Caco-2 (cell line): ENCODE data around the gene MOB3B. TPM values are rescaled to one million over a fixed set of nuclear protein-coding genes. Genes with fewer than 3 reads are reported as not detected.

Experiments used
- BruUV-seq: library from RNA; stranded (reverse); fragments of 400-500 nt; replicated peaks from 2 replicates; lab custom pipeline; 2021; lab: Mats Ljungman, UMichigan
- CTCF ChIA-PET: fragments of 300-600 bp; sonication (Branson Sonifier 250); formaldehyde crosslinking; loops from one replicate; lab custom pipeline; 2022; ENCODE audit warnings: antibody characterized with exemption; lab: Charles Lee
- POLR2A ChIA-PET: fragments of 300-600 bp; sonication (Branson Sonifier 250); formaldehyde crosslinking; loops from one replicate; lab custom pipeline; 2022; ENCODE audit warnings: antibody characterized with exemption; lab: Charles Lee
- DNase-seq, 2 experiments: peaks; one replicate each; pipeline versions ENCODE4 v3.0.0 to v3.0.0-alpha.2; 2020 to 2022
- H3K27me3 ChIP-seq: replicated peaks from 2 replicates; pipeline ENCODE4 v1.6.0; 2011; ENCODE audit warnings: low read length; ENCODE audit not compliant: control insufficient read depth, insufficient read depth
- H3K36me3 ChIP-seq: 2 replicates; pipeline ENCODE4 v1.5.1; 2011; ENCODE audit warnings: low read length; ENCODE audit not compliant: control insufficient read depth, insufficient read depth
- H3K4me1 ChIP-seq: fragments of 250-450 bp; sonication (Bioruptor Pico); 2 replicates; pipeline ENCODE4 v1.5.1; 2020; ENCODE audit warnings: mild to moderate bottlenecking
- H3K4me3 ChIP-seq: 2 replicates; pipeline ENCODE4 v1.5.1; 2011; ENCODE audit warnings: low read depth, mild to moderate bottlenecking, control low read depth, low read length
- H3K9me3 ChIP-seq: fragments of 250-450 bp; sonication (Bioruptor Pico); 2 replicates; pipeline ENCODE4 v1.5.1; 2020; ENCODE audit warnings: mild to moderate bottlenecking, moderate library complexity
- H3K27ac Mint-ChIP-seq: one replicate; pipeline ENCODE4 v1.8.0; 2022; ENCODE audit warnings: mixed read lengths; ENCODE audit not compliant: unreplicated experiment
- H3K27me3 Mint-ChIP-seq: one replicate; pipeline ENCODE4 v1.8.0; 2022; ENCODE audit warnings: mixed read lengths; ENCODE audit not compliant: insufficient read depth, unreplicated experiment
- H3K36me3 Mint-ChIP-seq: one replicate; pipeline ENCODE4 v1.8.0; 2022; ENCODE audit warnings: mild to moderate bottlenecking, mixed read lengths; ENCODE audit not compliant: insufficient read depth, unreplicated experiment
- H3K4me1 Mint-ChIP-seq: one replicate; pipeline ENCODE4 v1.8.0; 2022; ENCODE audit warnings: low read depth, mixed read lengths; ENCODE audit not compliant: unreplicated experiment
- H3K4me3 Mint-ChIP-seq: one replicate; pipeline ENCODE4 v1.8.0; 2022; ENCODE audit warnings: mild to moderate bottlenecking, moderate library complexity, mixed read lengths; ENCODE audit not compliant: unreplicated experiment
- H3K9me3 Mint-ChIP-seq: one replicate; pipeline ENCODE4 v1.8.0; 2022; ENCODE audit warnings: mixed read lengths; ENCODE audit not compliant: unreplicated experiment
- intact Hi-C: fragments of 100-400 bp; cut with micrococcal nuclease; formaldehyde crosslinking; loops from one replicate; pipeline ENCODE4 v1.10.0; 2022; ENCODE audit not compliant: unreplicated experiment
- total RNA-seq: library from RNA; stranded (reverse); gene quantifications from 2 replicates; pipeline ENCODE4 v1.2.3, GENCODE V29; 2022
- TF ChIP-seq, protein P1 (sequence below), 2 experiments: fragments of 200-600 bp in 1 of 2; IDR thresholded peaks; 1 replicate in 1 of 2; 2 replicates in 1 of 2; pipeline versions ENCODE4 v1.5.1 to v1.8.0; 2011 to 2022; ENCODE audit warnings: antibody characterized with exemption in 1 of 2, control low read depth in 1 of 2, inconsistent platforms in 1 of 2, low read depth in 1 of 2, low read length in 1 of 2, mild to moderate bottlenecking in 1 of 2, moderate library complexity in 1 of 2; ENCODE audit not compliant: insufficient read depth in 1 of 2, severe bottlenecking in 1 of 2, unreplicated experiment in 1 of 2

MOB3B gene
- total RNA-seq, 1 experiment from 2014 or later = 5.3 TPM

DNA sequence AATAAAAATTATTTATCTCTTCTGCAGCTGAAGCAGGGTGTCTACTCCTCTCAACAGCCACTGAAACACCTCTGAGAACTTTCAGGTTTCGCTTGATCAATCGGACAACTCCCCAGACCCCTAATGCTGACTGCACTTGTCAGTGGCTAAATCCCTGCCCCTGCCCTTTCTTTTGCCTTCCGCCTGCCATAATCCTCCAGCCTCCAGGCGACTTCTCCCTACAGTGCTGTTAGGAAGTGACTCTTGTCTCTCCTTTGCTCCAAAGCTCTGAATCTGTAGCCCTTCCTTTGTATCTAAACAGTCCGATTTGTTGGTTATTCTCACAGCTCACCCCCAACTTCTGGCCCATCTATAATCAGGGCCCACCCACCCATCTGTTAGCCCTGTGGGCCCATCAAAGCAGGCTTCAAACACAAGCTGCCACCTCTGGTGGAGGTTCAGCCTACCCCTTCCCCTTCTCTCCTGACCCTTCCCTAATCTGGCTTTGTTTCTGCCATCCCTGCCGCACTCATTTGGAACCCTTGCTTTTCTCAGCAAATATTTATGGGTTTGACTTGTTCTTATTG is 59.2 kb downstream of the MOB3B start:
- DNase-seq = no peak
- no peaks in the 10 kb centered on the region for H3K36me3 ChIP-seq
- no TSS peak for BruUV-seq
- no peaks in the 10 kb centered on the region for H3K9me3 ChIP-seq
- no peaks in the 10 kb centered on the region for H3K4me1 Mint-ChIP-seq
- H3K4me1 ChIP-seq = no peaks in the 10 kb centered on the region
- H3K4me3 Mint-ChIP-seq = no peak overlapping the region
- POLR2A ChIA-PET = no interaction called here
- H3K27me3 Mint-ChIP-seq = no peaks in the 10 kb centered on the region
- CTCF ChIA-PET = interaction anchor here (0.6 kb wide), 1 partner anchor 19 kb away, joined by 4 read pairs; no protein-coding TSS in a partner anchor
- no peaks in the 10 kb centered on the region for H3K9me3 Mint-ChIP-seq
- no peaks in the 10 kb centered on the region for H3K27me3 ChIP-seq
- no peak overlapping the region for H3K4me3 ChIP-seq
- intact Hi-C loops = no loop called here
- H3K27ac Mint-ChIP-seq = no peak overlapping the region
- no peaks in the 10 kb centered on the region for H3K36me3 Mint-ChIP-seq
- TF ChIP-seq, protein P1, sequence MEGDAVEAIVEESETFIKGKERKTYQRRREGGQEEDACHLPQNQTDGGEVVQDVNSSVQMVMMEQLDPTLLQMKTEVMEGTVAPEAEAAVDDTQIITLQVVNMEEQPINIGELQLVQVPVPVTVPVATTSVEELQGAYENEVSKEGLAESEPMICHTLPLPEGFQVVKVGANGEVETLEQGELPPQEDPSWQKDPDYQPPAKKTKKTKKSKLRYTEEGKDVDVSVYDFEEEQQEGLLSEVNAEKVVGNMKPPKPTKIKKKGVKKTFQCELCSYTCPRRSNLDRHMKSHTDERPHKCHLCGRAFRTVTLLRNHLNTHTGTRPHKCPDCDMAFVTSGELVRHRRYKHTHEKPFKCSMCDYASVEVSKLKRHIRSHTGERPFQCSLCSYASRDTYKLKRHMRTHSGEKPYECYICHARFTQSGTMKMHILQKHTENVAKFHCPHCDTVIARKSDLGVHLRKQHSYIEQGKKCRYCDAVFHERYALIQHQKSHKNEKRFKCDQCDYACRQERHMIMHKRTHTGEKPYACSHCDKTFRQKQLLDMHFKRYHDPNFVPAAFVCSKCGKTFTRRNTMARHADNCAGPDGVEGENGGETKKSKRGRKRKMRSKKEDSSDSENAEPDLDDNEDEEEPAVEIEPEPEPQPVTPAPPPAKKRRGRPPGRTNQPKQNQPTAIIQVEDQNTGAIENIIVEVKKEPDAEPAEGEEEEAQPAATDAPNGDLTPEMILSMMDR (IDR thresholded peaks at IDR 0.05; ENCODE audit: insufficient read depth in 1 of 2, low read depth in 1 of 2, low read length in 1 of 2, severe bottlenecking in 1 of 2, unreplicated experiment in 1 of 2) = no peak

DNA sequence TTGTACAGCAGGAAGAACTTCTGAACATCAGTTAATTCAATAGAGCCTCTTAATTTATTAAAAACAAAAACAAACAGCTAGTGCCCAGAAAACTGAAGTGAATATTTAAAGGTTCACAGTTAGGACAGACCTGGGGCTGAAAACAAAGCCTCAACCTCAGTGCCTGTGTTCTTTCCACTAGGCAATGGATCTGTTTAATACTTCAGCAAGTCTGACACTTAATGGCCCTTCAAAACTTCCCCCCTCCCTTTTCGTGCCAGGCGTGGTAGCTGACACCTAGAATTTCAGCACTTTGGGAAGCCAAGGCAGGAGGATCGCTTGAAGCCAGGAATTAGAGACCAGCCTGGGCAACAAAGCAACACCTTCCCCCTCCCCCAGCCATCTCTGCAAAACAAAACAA is 60.1 kb downstream of the MOB3B start:
- Histone ChIP-seq H3K4me3 (no peak overlapping the region), H3K4me1 (no peaks in the 10 kb centered on the region), H3K9me3 (no peaks in the 10 kb centered on the region), H3K36me3 (no peaks in the 10 kb centered on the region), H3K27me3 (no peaks in the 10 kb centered on the region)
- Mint-ChIP-seq H3K4me1 (no peaks in the 10 kb centered on the region), H3K27me3 (no peaks in the 10 kb centered on the region), H3K9me3 (no peaks in the 10 kb centered on the region), H3K36me3 (no peaks in the 10 kb centered on the region), H3K4me3 (no peak overlapping the region), H3K27ac (no peak overlapping the region)
- ChIA-PET CTCF (no interaction called here), POLR2A (no interaction called here)
- no peak for DNase-seq
- BruUV-seq = no TSS peak
- intact Hi-C loops = no loop called here
- TF ChIP-seq, protein P1 (IDR thresholded peaks at IDR 0.05; ENCODE audit: insufficient read depth in 1 of 2, low read depth in 1 of 2, low read length in 1 of 2, severe bottlenecking in 1 of 2, unreplicated experiment in 1 of 2) = no peak

DNA sequence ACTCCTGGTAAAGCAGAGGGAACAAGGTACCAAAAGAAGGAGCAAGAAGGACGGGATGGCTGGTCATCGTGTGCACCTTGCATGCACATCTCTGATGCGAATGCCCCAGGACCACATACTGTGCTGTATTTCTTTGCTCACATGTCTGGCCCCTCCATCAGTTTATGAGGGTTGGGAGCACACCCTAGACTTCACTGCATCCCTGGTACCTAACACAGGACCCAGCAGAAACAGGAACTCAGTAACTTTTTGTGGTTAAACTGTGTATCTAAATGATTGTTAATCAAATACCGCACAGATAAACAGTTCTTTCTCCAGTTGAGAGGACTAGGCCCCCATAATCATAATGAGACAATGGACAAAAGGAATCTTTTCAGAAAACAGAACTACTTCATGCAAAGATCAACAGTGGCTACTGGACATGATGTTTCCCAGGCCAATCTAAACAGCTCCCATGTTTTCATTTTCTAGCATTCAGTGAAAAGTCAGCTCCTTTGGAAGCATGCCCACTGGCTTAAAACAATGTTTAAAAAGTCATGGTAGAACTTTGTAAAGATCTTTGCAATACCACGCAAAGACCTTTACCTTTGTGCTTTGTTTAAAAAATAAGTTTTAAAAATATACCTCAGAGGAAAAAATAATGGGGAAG is 61.0 kb downstream of the MOB3B start:
- no peaks in the 10 kb centered on the region for H3K27me3 Mint-ChIP-seq
- BruUV-seq = no TSS peak
- Histone ChIP-seq H3K27me3 (no peaks in the 10 kb centered on the region), H3K36me3 (no peaks in the 10 kb centered on the region), H3K4me1 (no peaks in the 10 kb centered on the region), H3K4me3 (no peak overlapping the region), H3K9me3 (no peaks in the 10 kb centered on the region)
- intact Hi-C loops = no loop called here
- CTCF ChIA-PET = no interaction called here
- H3K27ac Mint-ChIP-seq = no peak overlapping the region
- TF ChIP-seq, protein P1 (IDR thresholded peaks at IDR 0.05; ENCODE audit: insufficient read depth in 1 of 2, low read depth in 1 of 2, low read length in 1 of 2, severe bottlenecking in 1 of 2, unreplicated experiment in 1 of 2) = no peak
- H3K9me3 Mint-ChIP-seq = no peaks in the 10 kb centered on the region
- H3K4me1 Mint-ChIP-seq = no peaks in the 10 kb centered on the region
- no peak overlapping the region for H3K4me3 Mint-ChIP-seq
- POLR2A ChIA-PET = no interaction called here
- no peak for DNase-seq
- no peaks in the 10 kb centered on the region for H3K36me3 Mint-ChIP-seq
